Fibroblast of the aortic adventitia (primary cell): ENCODE data around the gene MYCBP2. TPM values are rescaled to one million over a fixed set of nuclear protein-coding genes. Genes with fewer than 3 reads are reported as not detected.

ENCODE experiments used
- DNase-seq: peaks from one replicate; pipeline ENCODE4 v3.0.0-alpha.2; 2010; ENCODE audit warnings: low read depth
- H3K4me3 ChIP-seq: 2 replicates; pipeline ENCODE4 v1.5.1; 2011; ENCODE audit warnings: low read depth, mild to moderate bottlenecking, control low read depth, low read length, moderate library complexity
- total RNA-seq: library from RNA; depleted of rRNA; stranded (reverse); fragments of >200 nt; gene quantifications from 2 replicates; pipeline ENCODE4 v1.2.3, GENCODE V29; 2012; ENCODE audit warnings: low replicate concordance
- TF ChIP-seq, protein P1 (sequence below): IDR thresholded peaks from 2 replicates; pipeline ENCODE4 v1.5.1; 2011; ENCODE audit warnings: mild to moderate bottlenecking, low read length, control low read depth, inconsistent platforms; ENCODE audit not compliant: insufficient read depth

The MYCBP2 gene
- total RNA-seq, 1 donor, result 84.9 TPM

DNA sequence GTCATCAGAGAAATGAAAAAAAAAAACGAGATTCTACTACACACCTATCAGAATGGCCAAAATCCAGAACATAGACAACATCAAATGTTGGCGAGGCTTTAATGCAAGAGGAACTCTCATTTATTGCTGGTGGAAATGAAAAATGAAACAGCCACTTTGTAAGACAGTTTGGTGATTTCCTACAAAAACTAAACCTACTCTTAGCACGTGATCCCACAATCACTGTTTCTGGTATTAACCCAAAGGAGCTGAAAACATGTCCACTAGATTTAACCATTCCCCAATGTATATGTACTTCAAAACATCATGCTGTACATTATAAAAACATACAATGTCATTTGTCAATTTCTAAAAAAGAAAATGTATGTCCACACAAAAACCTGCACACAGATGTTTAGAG, 13.0 kb downstream of the MYCBP2 start:
- DNase-seq, result no peak
- TF ChIP-seq, protein P1, sequence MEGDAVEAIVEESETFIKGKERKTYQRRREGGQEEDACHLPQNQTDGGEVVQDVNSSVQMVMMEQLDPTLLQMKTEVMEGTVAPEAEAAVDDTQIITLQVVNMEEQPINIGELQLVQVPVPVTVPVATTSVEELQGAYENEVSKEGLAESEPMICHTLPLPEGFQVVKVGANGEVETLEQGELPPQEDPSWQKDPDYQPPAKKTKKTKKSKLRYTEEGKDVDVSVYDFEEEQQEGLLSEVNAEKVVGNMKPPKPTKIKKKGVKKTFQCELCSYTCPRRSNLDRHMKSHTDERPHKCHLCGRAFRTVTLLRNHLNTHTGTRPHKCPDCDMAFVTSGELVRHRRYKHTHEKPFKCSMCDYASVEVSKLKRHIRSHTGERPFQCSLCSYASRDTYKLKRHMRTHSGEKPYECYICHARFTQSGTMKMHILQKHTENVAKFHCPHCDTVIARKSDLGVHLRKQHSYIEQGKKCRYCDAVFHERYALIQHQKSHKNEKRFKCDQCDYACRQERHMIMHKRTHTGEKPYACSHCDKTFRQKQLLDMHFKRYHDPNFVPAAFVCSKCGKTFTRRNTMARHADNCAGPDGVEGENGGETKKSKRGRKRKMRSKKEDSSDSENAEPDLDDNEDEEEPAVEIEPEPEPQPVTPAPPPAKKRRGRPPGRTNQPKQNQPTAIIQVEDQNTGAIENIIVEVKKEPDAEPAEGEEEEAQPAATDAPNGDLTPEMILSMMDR, result no peak
- H3K4me3 ChIP-seq, result no peak overlapping the region

DNA sequence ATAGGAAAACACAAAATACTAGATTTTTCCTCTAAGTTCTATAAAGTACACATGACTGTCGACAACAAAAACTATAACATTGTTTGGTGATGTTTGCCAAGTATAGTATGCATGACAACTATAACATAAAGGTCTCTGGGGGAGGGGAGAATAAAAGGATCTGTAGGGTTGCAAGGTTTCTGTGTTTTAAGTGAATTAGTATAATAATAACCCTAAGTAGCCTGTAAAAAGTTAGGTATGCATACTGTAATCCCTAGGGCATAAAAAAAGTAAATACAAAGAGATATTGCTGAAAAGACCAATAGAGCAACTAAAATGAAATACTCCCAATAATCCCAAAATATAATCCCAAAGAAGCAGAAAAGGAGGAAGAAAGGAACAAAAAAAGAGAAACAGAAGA, 14.6 kb downstream of the MYCBP2 start:
- DNase-seq, result no peak
- TF ChIP-seq, protein P1, result no peak
- no peak overlapping the region for H3K4me3 ChIP-seq

DNA sequence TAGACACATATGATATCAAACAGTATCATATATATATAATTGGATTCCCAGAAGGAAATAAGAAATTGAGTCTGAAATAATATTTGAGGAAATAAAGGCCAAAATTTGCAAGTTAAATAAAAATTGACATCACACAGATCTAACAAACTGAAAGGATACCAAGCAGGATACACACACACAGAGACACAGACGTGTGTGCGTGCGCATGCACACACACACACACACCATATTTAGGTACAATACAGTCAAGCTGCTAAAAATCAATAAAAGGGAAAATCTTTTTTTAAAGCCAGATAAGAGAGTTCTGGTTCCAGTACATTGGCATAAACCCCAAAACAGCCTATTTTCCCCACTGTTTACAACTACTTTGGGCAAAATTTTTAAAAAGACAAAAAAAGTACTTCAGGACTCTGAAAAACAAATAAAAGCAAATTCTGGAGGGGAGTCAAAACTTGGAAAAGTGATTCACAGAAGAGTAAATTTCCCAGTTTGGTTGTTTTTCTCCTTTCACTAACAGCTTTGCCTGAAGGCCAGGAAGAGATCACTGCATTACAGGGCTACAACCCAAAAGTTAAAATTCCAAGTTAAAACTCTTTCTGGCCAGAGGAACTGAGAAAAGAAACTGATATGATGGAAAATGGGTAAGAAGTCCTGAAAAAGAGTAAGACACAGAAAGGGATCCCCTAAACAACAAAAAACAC, 16.2 kb downstream of the MYCBP2 start:
- TF ChIP-seq, protein P1, result no peak

DNA sequence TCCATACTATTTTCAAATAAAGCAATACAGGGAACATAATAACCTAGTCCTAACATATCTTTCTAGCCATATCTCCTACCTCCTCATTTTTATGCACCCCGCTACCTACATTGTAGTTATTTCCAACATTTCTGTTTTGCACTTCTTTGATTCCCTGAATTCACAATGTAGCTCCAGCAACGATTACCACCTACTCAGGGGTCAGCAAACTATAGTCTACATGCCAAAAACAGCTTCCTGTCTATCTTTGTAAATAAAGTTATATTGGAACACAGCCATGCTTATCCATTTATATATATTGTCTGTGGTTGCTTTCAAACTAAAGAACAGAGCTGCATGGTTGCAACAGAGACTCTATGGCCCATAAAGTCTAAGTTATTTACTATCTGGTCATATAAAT, 16.7 kb downstream of the MYCBP2 start:
- TF ChIP-seq, protein P1, result no peak

More for the DNA sequence above, 16.2 kb downstream of the MYCBP2 start:
- no peak overlapping the region for H3K4me3 ChIP-seq
- DNase-seq, result peak; percentile 35

DNA sequence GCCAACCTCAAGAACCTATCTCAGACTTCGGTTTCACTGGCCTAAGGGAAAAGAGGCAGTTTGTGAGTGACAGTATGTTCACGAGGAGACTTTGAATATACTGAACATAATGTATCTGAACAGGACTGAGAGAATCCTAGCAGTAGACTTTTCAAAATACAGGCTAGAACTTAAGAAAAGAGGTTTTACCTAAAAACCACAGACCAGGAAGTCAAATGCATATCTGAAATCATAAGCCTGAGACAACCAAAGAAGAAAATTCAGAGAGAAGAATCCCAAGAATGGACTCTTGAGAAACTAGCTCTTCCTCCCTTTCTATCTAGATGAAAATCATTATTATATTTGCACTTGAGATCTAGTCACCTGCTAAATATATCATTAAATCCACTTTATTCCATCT, 17.6 kb downstream of the MYCBP2 start:
- H3K4me3 ChIP-seq, result no peak overlapping the region
- DNase-seq, result no peak
- TF ChIP-seq, protein P1, result no peak

More for the DNA sequence above, 16.7 kb downstream of the MYCBP2 start:
- no peak for DNase-seq
- H3K4me3 ChIP-seq, result no peak overlapping the region

DNA sequence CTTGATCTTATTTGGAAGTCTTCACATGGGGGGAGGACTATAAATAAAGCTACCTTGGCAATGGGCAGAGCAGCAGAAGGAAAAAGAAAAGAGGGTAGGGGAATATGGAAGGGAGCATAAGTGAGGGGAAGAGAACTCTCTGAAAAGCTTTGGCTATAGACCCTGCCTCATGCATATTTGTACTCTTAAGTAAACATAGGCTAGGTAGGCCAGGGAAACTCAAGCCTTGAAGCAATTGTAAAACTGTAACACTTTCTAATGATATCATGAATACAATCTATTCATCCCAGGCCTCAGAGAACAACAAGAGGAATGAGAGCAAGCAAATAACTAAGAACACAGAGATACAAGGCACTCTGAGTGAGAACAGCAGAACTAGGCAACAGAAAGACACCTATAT, 20.4 kb downstream of the MYCBP2 start:
- TF ChIP-seq, protein P1, result no peak
- H3K4me3 ChIP-seq, result no peak overlapping the region
- DNase-seq, result no peak

DNA sequence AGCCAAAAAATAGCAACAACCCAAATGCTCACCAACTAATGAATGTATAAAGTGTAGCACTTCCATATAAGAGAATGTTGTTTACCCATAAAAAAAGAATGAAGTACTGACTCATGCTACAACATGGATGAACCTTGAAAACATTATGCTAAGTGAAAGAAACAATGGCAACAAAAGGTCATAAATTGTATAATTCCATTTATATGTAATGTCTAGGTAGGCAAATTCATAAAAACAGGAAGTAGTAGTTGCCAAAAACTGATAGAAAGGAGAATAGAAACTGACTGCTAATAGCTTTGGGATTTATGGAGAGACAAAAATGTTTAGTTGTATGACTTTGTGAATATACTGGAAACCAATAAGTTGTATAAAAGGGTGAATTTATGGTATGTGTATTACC, 21.6 kb downstream of the MYCBP2 start:
- no peak overlapping the region for H3K4me3 ChIP-seq
- DNase-seq, result no peak
- TF ChIP-seq, protein P1, result no peak
